Suprapubic skin (tissue), 3 donors: ENCODE results near the gene ST8SIA6.

ENCODE experiments used
- EP300 ChIP-seq: sonication (generic); formaldehyde crosslinking; IDR thresholded peaks from one replicate; pipeline ENCODE4 v1.6.1; 2017; ENCODE audit warnings: antibody characterized with exemption
- POLR2A ChIP-seq, 2 donors: fragments of 450-650 bp; IDR thresholded peaks; one replicate each; pipeline ENCODE4 v1.6.1; 2017; ENCODE audit warnings: antibody characterized with exemption in 2 of 2, mild to moderate bottlenecking in 2 of 2, moderate library complexity in 2 of 2
- TF ChIP-seq, protein P1 (sequence below), 2 donors: fragments of 200-600 bp in 1 of 2; fragments of 450-650 bp in 1 of 2; sonication (generic) in 1 of 2; IDR thresholded peaks; one replicate each; pipeline ENCODE4 v1.5.1; 2016 to 2019; ENCODE audit warnings: antibody characterized with exemption in 2 of 2, mild to moderate bottlenecking in 1 of 2, moderate library complexity in 1 of 2

GRCh38 chr10:17292375-17292774, 162.0 kb downstream of the ST8SIA6 start:
- TF ChIP-seq, protein P1, sequence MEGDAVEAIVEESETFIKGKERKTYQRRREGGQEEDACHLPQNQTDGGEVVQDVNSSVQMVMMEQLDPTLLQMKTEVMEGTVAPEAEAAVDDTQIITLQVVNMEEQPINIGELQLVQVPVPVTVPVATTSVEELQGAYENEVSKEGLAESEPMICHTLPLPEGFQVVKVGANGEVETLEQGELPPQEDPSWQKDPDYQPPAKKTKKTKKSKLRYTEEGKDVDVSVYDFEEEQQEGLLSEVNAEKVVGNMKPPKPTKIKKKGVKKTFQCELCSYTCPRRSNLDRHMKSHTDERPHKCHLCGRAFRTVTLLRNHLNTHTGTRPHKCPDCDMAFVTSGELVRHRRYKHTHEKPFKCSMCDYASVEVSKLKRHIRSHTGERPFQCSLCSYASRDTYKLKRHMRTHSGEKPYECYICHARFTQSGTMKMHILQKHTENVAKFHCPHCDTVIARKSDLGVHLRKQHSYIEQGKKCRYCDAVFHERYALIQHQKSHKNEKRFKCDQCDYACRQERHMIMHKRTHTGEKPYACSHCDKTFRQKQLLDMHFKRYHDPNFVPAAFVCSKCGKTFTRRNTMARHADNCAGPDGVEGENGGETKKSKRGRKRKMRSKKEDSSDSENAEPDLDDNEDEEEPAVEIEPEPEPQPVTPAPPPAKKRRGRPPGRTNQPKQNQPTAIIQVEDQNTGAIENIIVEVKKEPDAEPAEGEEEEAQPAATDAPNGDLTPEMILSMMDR (IDR thresholded peaks at IDR 0.05), result no peak
- TF ChIP-seq POLR2A (IDR thresholded peaks at IDR 0.05) (no peak), EP300 (no peak)
